Colonic mucosa (tissue), 4 donors: Measurements from ENCODE around the gene SENP6. TPM values are rescaled to one million over a fixed set of nuclear protein-coding genes. Genes with fewer than 3 reads are reported as not detected.
"Not testable (repeated sequence)": the region's sequence is repeated elsewhere in the genome, so short reads cannot be mapped to it uniquely, and the experiment has no call there.

Source experiments
- DNase-seq: peaks from one replicate; pipeline ENCODE4 v3.0.0-alpha.2; 2020
- H3K27ac ChIP-seq: fragments of 200-600 bp; one replicate; pipeline ENCODE4 v1.8.0; 2021
- H3K27me3 ChIP-seq: fragments of 200-600 bp; one replicate; pipeline ENCODE4 v1.8.0; 2021
- H3K36me3 ChIP-seq: fragments of 200-600 bp; one replicate; pipeline ENCODE4 v1.8.0; 2021
- H3K4me1 ChIP-seq: fragments of 200-600 bp; one replicate; pipeline ENCODE4 v1.8.0; 2021; ENCODE audit warnings: mild to moderate bottlenecking
- H3K4me3 ChIP-seq: fragments of 200-600 bp; one replicate; pipeline ENCODE4 v1.8.0; 2021
- H3K9ac ChIP-seq, 2 donors: one replicate each; pipeline ENCODE4 v1.7.0; 2013; ENCODE audit warnings: control low read depth in 2 of 2, low read depth in 2 of 2, low read length in 2 of 2
- H3K9me3 ChIP-seq: fragments of 200-600 bp; one replicate; pipeline ENCODE4 v1.8.0; 2021
- CTCF ChIP-seq: fragments of 200-600 bp; IDR thresholded peaks from one replicate; pipeline ENCODE4 v1.8.0; 2022; ENCODE audit warnings: antibody characterized with exemption, mild to moderate bottlenecking
- intact Hi-C: fragments of 100-400 bp; cut with DNase I; formaldehyde crosslinking; loops from one replicate; pipeline ENCODE4 v1.14.1; 2022
- total RNA-seq, 2 donors: library from RNA; stranded (reverse); fragmentation: NEBNext Ultra II Directional in 1 of 2; extraction: Animal tissue kit (Norgen Biotek cat#: 25700) in 1 of 2; gene quantifications; one replicate each; pipeline ENCODE4 v1.2.1, GENCODE V29; 2021
- donor health status: healthy.
- donor health status: DM: no; HTN: no; CAD: no.
- donor health status: DM: no; HTN: no; CAD: no.

SENP6 gene
- total RNA-seq, 2 donors from 2014 or later: 51.9 to 70.0 TPM

GRCh38 chr6:75693534-75693933 lies 91.9 kb downstream of the SENP6 start:
- H3K27ac ChIP-seq: no peak overlapping the region
- H3K27me3 ChIP-seq: no peaks in the 10 kb centered on the region
- no peaks in the 10 kb centered on the region for H3K4me1 ChIP-seq
- intact Hi-C loops: no loop called here
- H3K4me3 ChIP-seq: no peak overlapping the region
- TF ChIP-seq CTCF: no peak
- H3K36me3 ChIP-seq: peaks cover 6% of the 10 kb centered on the region
- no peak overlapping the region for H3K9ac ChIP-seq
- no peaks in the 10 kb centered on the region for H3K9me3 ChIP-seq
- no peak for DNase-seq

GRCh38 chr6:75694406-75694805 lies 92.7 kb downstream of the SENP6 start:
- H3K9ac ChIP-seq: no peak overlapping the region
- DNase-seq: no peak
- H3K9me3 ChIP-seq: no peaks in the 10 kb centered on the region
- no peak for TF ChIP-seq CTCF
- intact Hi-C loops: no loop called here
- H3K27ac ChIP-seq: no peak overlapping the region
- no peaks in the 10 kb centered on the region for H3K27me3 ChIP-seq
- H3K4me3 ChIP-seq: no peak overlapping the region
- peaks cover 6% of the 10 kb centered on the region for H3K36me3 ChIP-seq
- H3K4me1 ChIP-seq: no peaks in the 10 kb centered on the region

GRCh38 chr6:75708334-75708733 lies 106.7 kb downstream of the SENP6 start:
- H3K27ac ChIP-seq, H3K4me3 ChIP-seq, H3K9ac ChIP-seq, intact Hi-C loops, H3K9me3 ChIP-seq, H3K27me3 ChIP-seq, DNase-seq, H3K4me1 ChIP-seq, H3K36me3 ChIP-seq: not testable (repeated sequence)

GRCh38 chr6:75711173-75711572 lies 109.5 kb downstream of the SENP6 start:
- DNase-seq: no peak
- H3K9me3 ChIP-seq: no peaks in the 10 kb centered on the region
- H3K27ac ChIP-seq: no peak overlapping the region
- H3K4me1 ChIP-seq: no peaks in the 10 kb centered on the region
- H3K4me3 ChIP-seq: no peak overlapping the region
- TF ChIP-seq CTCF: no peak
- no peak overlapping the region for H3K9ac ChIP-seq
- intact Hi-C loops: no loop called here
- H3K36me3 ChIP-seq: no peaks in the 10 kb centered on the region
- no peaks in the 10 kb centered on the region for H3K27me3 ChIP-seq

- no peak overlapping the region for H3K27ac ChIP-seq
- no peaks in the 10 kb centered on the region for H3K27me3 ChIP-seq
- H3K9me3 ChIP-seq: no peaks in the 10 kb centered on the region
- no peak overlapping the region for H3K9ac ChIP-seq
- DNase-seq: no peak
- H3K4me1 ChIP-seq: no peaks in the 10 kb centered on the region
- H3K4me3 ChIP-seq: no peak overlapping the region
- intact Hi-C loops: no loop called here
- H3K36me3 ChIP-seq: no peaks in the 10 kb centered on the region
- no peak for TF ChIP-seq CTCF
Observed at GRCh38 chr6:75719133-75719532, 117.5 kb downstream of the SENP6 start.

- no peak for TF ChIP-seq CTCF
- intact Hi-C loops: no loop called here
- Histone ChIP-seq H3K27me3 (no peaks in the 10 kb centered on the region), H3K27ac (no peak overlapping the region), H3K9me3 (no peaks in the 10 kb centered on the region), H3K4me3 (no peak overlapping the region), H3K9ac (no peak overlapping the region), H3K4me1 (no peaks in the 10 kb centered on the region), H3K36me3 (no peaks in the 10 kb centered on the region)
- DNase-seq: no peak
Observed at GRCh38 chr6:75723382-75723781, 121.7 kb downstream of the SENP6 start.
